ENCODE data around the gene SCGB1C2.
A peak's percentile ranks its signal among the peaks of the same experiment; 100 is the strongest.

Gene SCGB1C2

GRCh38 chr17:177762-178161, 40.4 kb downstream of the SCGB1C2 start:
- DNase-seq (ENCODE audit: low read depth): no peak
- TF ChIP-seq CTCF (IDR thresholded peaks at IDR 0.05; ENCODE audit: control insufficient read depth, extremely low read depth, insufficient read depth): no peak
- H3K4me3 ChIP-seq (ENCODE audit: low read depth, low read length): no peak overlapping the region

GRCh38 chr17:178292-179065, 41.1 kb downstream of the SCGB1C2 start:
- no peak for DNase-seq (ENCODE audit: low read depth)
- no peak for TF ChIP-seq CTCF (IDR thresholded peaks at IDR 0.05; ENCODE audit: control insufficient read depth, extremely low read depth, insufficient read depth)
- no peak overlapping the region for H3K4me3 ChIP-seq (ENCODE audit: low read depth, low read length)

- no peak overlapping the region for H3K4me3 ChIP-seq (ENCODE audit: low read depth, low read length)
- TF ChIP-seq CTCF (IDR thresholded peaks at IDR 0.05; ENCODE audit: control insufficient read depth, extremely low read depth, insufficient read depth): no peak
- no peak for DNase-seq (ENCODE audit: low read depth)
Measured at GRCh38 chr17:179066-179432, 41.7 kb downstream of the SCGB1C2 start.

- no peak for DNase-seq (ENCODE audit: low read depth)
- no peak overlapping the region for H3K4me3 ChIP-seq (ENCODE audit: low read depth, low read length)
- no peak for TF ChIP-seq CTCF (IDR thresholded peaks at IDR 0.05; ENCODE audit: control insufficient read depth, extremely low read depth, insufficient read depth)
Measured at GRCh38 chr17:179781-180380, 42.5 kb downstream of the SCGB1C2 start.

- H3K4me3 ChIP-seq (ENCODE audit: low read depth, low read length): no peak overlapping the region
- no peak for DNase-seq (ENCODE audit: low read depth)
- no peak for TF ChIP-seq CTCF (IDR thresholded peaks at IDR 0.05; ENCODE audit: control insufficient read depth, extremely low read depth, insufficient read depth)
Measured at GRCh38 chr17:180381-181244, 43.2 kb downstream of the SCGB1C2 start.

GRCh38 chr17:181245-182049, 44.1 kb downstream of the SCGB1C2 start, which contains the start of gene DOC2B:
DOC2B (minus strand) TSS chr17:181650; CDS start chr17:181479, 171 bp downstream.
- DNase-seq (ENCODE audit: low read depth): no peak
- 0 out of 2 replicates have a peak, but pooled peaks have one; percentile 17 for TF ChIP-seq CTCF (IDR thresholded peaks at IDR 0.05; ENCODE audit: control insufficient read depth, extremely low read depth, insufficient read depth)
- no peak within 1 kb of the TSS for H3K4me3 ChIP-seq (ENCODE audit: low read depth, low read length)

All from LNCaP clone FGC (cell line).